Suppressor macrophage (primary cell): Measurements from ENCODE around the gene NUCKS1.

Source experiments
- DNase-seq, 4 experiments: peaks; one replicate each; pipeline ENCODE4 v3.0.0-alpha.2; 2020 to 2022

NUCKS1 gene

GRCh38 chr1:205668951-205669340 is 81.0 kb downstream of the NUCKS1 start:
- peak; percentile 45 to 71 (median 68) for DNase-seq

GRCh38 chr1:205667909-205668643 is 81.9 kb downstream of the NUCKS1 start:
- peak in 1 of 4 experiments; percentile 40 for DNase-seq

DNA sequence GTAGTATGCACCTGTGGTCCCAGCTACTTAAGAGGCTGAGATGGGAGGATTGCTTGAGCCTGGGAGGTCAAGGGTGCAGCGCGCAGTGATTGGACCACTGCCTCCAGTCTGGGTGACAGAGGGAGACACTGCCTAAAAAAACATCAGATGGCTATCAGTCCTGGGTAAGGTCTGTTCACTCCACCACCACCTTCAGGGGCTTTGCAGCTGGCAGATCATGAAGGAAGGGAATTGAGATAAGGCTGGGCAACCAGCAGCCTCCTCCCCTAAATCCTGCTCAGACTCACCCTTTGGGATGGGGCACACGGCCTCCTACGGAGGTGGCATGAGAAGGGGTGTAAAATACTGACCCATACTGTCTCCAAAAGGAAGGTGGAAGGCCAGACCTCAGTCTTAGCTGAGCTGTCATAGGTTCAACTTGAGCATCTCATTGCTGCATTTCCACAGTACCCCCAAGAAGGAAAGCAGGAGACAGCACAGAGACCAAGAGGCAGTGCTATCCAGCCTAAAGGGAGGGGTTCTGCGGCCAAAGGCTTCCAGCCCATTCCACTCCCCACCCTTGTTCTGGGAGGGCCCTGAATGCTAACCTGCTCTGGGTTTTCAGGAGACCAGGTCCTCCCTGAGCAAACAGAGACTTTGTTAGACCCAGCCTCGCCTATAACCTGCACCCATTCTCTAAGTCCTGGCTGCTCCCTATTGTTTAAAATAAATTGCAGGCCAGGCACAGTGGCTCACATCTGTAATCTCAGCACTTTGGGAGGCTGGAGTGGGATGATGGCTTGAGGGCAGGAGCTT is 83.4 kb downstream of the NUCKS1 start:
- DNase-seq, result no peak

- DNase-seq, result peak in 3 of 4 experiments; percentile 22 to 41 (median 28)
Measured at GRCh38 chr1:205665201-205666045, 84.6 kb downstream of the NUCKS1 start.

DNA sequence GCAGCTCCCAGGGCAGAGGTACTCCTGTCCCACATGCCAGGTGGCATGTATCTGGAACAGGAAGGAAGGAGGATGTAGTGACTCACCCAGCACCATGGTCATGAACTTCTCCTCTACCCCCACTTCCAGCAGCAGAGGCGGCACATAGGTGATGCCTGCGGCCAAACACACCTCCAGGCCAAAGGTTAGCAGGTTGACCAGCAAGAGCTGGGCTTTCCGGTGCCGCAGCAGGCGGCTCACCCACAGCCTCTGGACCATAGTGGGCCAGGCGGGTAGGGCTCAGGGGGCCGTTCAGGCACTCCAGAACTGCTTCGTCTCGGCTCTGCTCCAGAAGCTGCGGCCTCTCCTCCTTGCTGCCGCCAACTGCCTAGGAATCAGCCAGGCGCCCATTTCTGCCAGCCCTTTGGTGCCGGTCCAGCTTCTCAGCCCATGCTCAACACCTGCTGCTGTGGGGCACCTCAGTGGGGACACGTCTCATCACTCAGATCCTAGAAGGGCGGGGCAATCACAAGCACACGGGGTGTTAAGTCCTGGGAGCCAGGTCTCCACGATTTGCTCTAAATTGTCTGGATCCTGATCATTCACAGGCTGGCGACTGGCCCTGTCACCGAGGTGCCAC is 85.5 kb downstream of the NUCKS1 start:
- no peak for DNase-seq

- peak; percentile 73 to 89 (median 82) for DNase-seq
Measured at GRCh38 chr1:205663286-205663936, 86.6 kb downstream of the NUCKS1 start.
